GM18951 (cell line): ENCODE results near the gene ATF5.
"Not testable (repeated sequence)": the region's sequence is repeated elsewhere in the genome, so short reads cannot be mapped to it uniquely, and the experiment has no call there.

Experiments
- POLR2A ChIP-seq: IDR thresholded peaks from 4 replicates; pipeline ENCODE4 v1.6.1; 2011; ENCODE audit warnings: mild to moderate bottlenecking; ENCODE audit not compliant: insufficient read length, insufficient read depth; ENCODE audit errors: extremely low read depth
- in situ Hi-C: fragments of 300-500 bp; cut with MboI; formaldehyde crosslinking; loops from one replicate; pipeline ENCODE4 v1.12.0; 2022; ENCODE audit warnings: low sequenced_read_pairs, mixed read lengths, inconsistent platforms; ENCODE audit not compliant: unreplicated experiment

ATF5 gene

GRCh38 chr19:49921871-49922795 lies 6.9 kb upstream of the ATF5 start:
- TF ChIP-seq POLR2A: no peak
- in situ Hi-C loops: no loop called here

- in situ Hi-C loops: no loop called here
- no peak for TF ChIP-seq POLR2A
Observed at GRCh38 chr19:49923055-49924003, 5.7 kb upstream of the ATF5 start.

- in situ Hi-C loops: no loop called here
- no peak for TF ChIP-seq POLR2A
Observed at GRCh38 chr19:49924004-49924880, 4.8 kb upstream of the ATF5 start.

- in situ Hi-C loops: not testable (repeated sequence)
Observed at GRCh38 chr19:49924881-49925210, 4.2 kb upstream of the ATF5 start.

GRCh38 chr19:49925486-49925885 lies 3.5 kb upstream of the ATF5 start:
- TF ChIP-seq POLR2A: no peak
- in situ Hi-C loops: no loop called here

- TF ChIP-seq POLR2A: no peak
- in situ Hi-C loops: no loop called here
Observed at GRCh38 chr19:49926515-49926914, 2.5 kb upstream of the ATF5 start.

GRCh38 chr19:49927526-49928264 lies 1.3 kb upstream of the ATF5 start:
- TF ChIP-seq POLR2A: no peak
- in situ Hi-C loops: no loop called here

- peak; percentile 97 for TF ChIP-seq POLR2A
- in situ Hi-C loops: no loop called here
Observed at GRCh38 chr19:49929611-49930482, 842 bp downstream of the ATF5 start.

GRCh38 chr19:49930483-49931011 lies 1.5 kb downstream of the ATF5 start:
- no peak for TF ChIP-seq POLR2A
- in situ Hi-C loops: no loop called here

GRCh38 chr19:49931293-49932040 lies 2.5 kb downstream of the ATF5 start:
- in situ Hi-C loops: no loop called here

More at GRCh38 chr19:49931293-49932040, 2.5 kb downstream of the ATF5 start:
- no peak for TF ChIP-seq POLR2A
